Thyroid gland (tissue), 4 donors: ENCODE results near the gene MAL.

Experiments
- POLR2A ChIP-seq, 2 donors: fragments of 450-650 bp; IDR thresholded peaks; one replicate each; pipeline ENCODE4 v1.6.1; 2017; ENCODE audit warnings: antibody characterized with exemption in 2 of 2, mild to moderate bottlenecking in 2 of 2, moderate library complexity in 1 of 2
- TF ChIP-seq, protein P1 (sequence below), 6 experiments: fragments of 200-600 bp in 3 of 6; fragments of 450-650 bp in 3 of 6; sonication (generic) in 3 of 6; IDR thresholded peaks; one replicate each; pipeline ENCODE4 v1.5.1; 2016 to 2019; ENCODE audit warnings: antibody characterized with exemption in 6 of 6, mild to moderate bottlenecking in 2 of 6, inconsistent platforms in 1 of 6, moderate library complexity in 1 of 6

DNA sequence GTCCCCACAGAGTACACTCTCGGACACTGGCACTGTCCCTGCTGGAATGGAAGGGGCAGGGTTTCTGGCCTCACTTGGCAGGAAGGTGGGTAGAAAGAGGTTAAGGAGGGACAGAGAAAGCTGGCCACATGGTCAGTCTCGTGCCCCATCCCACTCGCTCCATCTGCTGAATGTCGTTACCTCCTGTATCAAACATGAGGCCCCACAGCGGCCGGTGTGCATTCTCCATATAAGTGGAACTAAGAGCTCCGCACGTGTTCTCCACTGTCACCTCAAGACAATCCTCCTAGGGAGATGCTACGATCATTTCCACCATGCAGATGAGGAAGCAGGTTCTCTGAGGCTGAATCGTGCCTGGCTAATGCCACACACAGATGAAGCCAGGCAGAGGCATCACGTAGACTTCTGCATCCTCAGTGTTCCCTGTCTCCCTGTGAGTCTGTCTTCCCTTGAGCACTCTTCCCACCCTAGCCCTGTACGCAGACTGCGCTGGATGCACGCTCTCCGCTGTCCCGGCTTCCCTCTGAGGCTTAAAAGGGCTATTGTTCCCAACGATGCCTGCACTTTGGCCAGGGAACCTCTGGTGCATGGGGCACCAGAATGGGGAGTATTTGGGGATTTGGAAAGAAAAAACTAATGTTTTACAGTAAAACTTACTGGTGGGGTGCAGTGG lies 35.1 kb downstream of the MAL start:
- TF ChIP-seq, protein P1, sequence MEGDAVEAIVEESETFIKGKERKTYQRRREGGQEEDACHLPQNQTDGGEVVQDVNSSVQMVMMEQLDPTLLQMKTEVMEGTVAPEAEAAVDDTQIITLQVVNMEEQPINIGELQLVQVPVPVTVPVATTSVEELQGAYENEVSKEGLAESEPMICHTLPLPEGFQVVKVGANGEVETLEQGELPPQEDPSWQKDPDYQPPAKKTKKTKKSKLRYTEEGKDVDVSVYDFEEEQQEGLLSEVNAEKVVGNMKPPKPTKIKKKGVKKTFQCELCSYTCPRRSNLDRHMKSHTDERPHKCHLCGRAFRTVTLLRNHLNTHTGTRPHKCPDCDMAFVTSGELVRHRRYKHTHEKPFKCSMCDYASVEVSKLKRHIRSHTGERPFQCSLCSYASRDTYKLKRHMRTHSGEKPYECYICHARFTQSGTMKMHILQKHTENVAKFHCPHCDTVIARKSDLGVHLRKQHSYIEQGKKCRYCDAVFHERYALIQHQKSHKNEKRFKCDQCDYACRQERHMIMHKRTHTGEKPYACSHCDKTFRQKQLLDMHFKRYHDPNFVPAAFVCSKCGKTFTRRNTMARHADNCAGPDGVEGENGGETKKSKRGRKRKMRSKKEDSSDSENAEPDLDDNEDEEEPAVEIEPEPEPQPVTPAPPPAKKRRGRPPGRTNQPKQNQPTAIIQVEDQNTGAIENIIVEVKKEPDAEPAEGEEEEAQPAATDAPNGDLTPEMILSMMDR (IDR thresholded peaks at IDR 0.05) = no peak
- no peak for TF ChIP-seq POLR2A (IDR thresholded peaks at IDR 0.05)
